HAP-1 (cell line): Measurements from ENCODE around the gene LBHD2.

ENCODE experiments used
- DNase-seq, 2 experiments: peaks; one replicate each; pipeline ENCODE4 v3.0.0-alpha.2; 2016 to 2020; ENCODE audit warnings: low spot score in 2 of 2
- H3K27me3 ChIP-seq: fragments of 250-450 bp; sonication (Bioruptor Pico); 2 replicates; pipeline ENCODE4 v1.5.1; 2020; ENCODE audit warnings: low read depth, mild to moderate bottlenecking, moderate library complexity
- H3K36me3 ChIP-seq: fragments of 250-450 bp; sonication (Bioruptor Pico); replicated peaks from 2 replicates; pipeline ENCODE4 v1.5.1; 2020; ENCODE audit warnings: mild to moderate bottlenecking
- H3K4me1 ChIP-seq: fragments of 250-450 bp; sonication (Bioruptor Pico); 2 replicates; pipeline ENCODE4 v1.5.1; 2020; ENCODE audit warnings: mild to moderate bottlenecking
- H3K4me3 ChIP-seq: fragments of 250-450 bp; sonication (Bioruptor Pico); 2 replicates; pipeline ENCODE4 v1.5.1; 2020; ENCODE audit warnings: mild to moderate bottlenecking, moderate library complexity
- H3K9me3 ChIP-seq: fragments of 250-450 bp; sonication (Bioruptor Pico); 2 replicates; pipeline ENCODE4 v1.5.1; 2020; ENCODE audit warnings: mild to moderate bottlenecking, moderate library complexity
- in situ Hi-C: fragments of 300-500 bp; cut with MboI; formaldehyde crosslinking; loops from 3 replicates; pipeline ENCODE4 v1.14.3; 2020; ENCODE audit warnings: low sequenced_read_pairs, inconsistent platforms, mixed read lengths

Gene LBHD2

DNA sequence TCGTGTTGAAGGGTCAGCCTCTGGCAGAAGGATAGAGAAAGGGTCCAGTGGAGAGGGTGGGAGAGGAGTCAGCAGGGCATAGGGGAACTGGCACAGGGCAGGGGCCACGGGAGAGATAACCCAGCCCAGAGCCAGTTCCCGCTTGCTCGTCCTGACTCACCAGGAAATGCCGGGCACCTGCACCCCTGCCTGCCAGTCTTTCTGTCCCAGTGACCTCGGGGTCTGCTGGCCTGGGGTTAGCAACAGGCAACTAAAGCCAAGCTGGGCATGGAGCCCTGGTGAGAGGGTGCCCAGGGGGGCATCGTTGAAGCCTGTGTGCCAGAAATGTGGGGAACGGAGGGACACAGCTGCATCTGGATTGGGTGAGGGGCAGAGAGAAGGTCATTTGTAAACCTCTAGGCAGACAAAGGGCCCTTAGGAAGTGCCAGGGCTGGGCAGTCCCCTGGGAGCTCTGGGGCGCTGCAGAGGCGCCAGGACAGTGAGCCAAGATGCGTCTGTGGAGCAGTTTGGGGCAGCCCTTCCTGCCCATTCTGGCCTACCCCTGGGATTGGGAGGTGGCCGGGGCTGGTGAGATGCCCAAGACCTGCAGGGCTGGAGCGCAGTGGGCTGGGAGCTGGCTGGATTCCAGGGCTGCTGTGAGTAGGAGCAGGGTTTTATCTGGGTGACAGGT is 44.8 kb downstream of the LBHD2 start:
- peaks cover 5% of the 10 kb centered on the region for H3K36me3 ChIP-seq
- H3K27me3 ChIP-seq = no peaks in the 10 kb centered on the region
- H3K4me1 ChIP-seq = 0 out of 2 replicates have a peak, but pooled peaks cover 2% of the 10 kb centered on the region
- no peaks in the 10 kb centered on the region; the same call in 1 of the 2 replicates for H3K9me3 ChIP-seq
- in situ Hi-C loops = no loop called here
- no peak overlapping the region for H3K4me3 ChIP-seq
- DNase-seq = no peak

- Histone ChIP-seq H3K27me3 (no peaks in the 10 kb centered on the region), H3K9me3 (no peaks in the 10 kb centered on the region), H3K4me3 (no peak overlapping the region), H3K4me1 (0 out of 2 replicates have a peak, but pooled peaks cover under 1% of the 10 kb centered on the region), H3K36me3 (peaks cover 5% of the 10 kb centered on the region)
- no peak for DNase-seq
- in situ Hi-C loops = no loop called here
Measured at GRCh38 chr14:103129301-103130016, 45.4 kb downstream of the LBHD2 start.

DNA sequence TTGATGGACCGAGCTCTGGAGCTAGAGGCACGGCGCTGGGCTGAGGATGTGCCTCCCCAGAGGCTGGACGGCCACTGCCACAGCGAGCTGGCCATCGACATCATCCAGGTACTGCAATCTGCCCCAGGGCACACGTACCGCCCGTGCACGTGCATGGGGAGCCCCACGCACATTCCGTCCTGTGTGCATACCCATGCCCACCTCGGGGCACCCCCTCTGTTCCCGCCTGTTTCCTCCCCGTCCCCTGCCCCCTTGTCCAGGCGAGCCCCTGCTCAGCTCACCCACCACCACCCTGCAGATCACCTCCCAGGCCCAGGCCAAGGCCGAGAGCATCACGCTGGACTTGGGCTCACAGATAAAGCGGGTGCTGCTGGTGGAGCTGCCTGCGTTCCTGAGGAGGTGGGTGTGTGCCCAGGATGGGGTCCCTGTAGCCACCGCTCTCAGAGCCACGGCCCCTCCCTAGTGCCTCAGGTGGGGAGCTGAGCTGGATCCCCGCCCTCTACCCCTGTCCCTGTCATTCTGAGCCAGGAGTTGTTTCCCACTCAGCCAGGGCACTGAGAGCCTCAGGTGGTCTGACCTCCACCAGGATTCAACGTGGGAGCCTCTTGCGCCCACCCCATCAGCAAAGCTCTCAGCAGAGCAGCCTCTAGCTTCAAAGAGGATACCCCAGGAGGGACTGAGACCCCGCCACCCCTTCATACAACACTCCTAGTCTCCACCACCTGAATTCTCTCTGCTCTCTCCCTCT is 46.2 kb downstream of the LBHD2 start:
- in situ Hi-C loops = no loop called here
- Histone ChIP-seq H3K27me3 (no peaks in the 10 kb centered on the region), H3K36me3 (peaks cover 5% of the 10 kb centered on the region), H3K4me1 (no peaks in the 10 kb centered on the region), H3K4me3 (no peak overlapping the region), H3K9me3 (no peaks in the 10 kb centered on the region)
- DNase-seq = no peak

DNA sequence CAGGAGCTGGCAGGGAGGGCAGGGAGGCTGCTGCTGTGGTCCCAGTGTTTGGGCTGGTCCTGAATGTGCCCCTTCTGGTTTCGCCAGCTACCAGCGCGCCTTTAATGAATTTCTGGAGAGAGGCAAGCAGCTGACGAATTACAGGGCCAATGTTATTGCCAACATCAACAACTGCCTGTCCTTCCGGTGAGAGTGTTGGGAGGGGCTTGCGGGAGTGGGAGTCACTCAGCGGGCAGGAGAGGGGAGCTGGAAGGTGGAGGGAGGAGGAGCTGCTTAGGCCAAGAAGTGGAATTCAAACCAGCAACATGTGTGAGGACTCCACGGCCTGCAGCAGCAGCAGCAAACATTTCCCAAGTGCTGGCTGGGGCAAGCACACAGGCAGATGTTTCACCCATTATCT is 47.0 kb downstream of the LBHD2 start:
- Histone ChIP-seq H3K4me3 (no peak overlapping the region), H3K36me3 (peaks cover 5% of the 10 kb centered on the region), H3K27me3 (no peaks in the 10 kb centered on the region), H3K4me1 (no peaks in the 10 kb centered on the region), H3K9me3 (no peaks in the 10 kb centered on the region)
- in situ Hi-C loops = no loop called here
- DNase-seq = no peak

GRCh38 chr14:103131580-103131979 is 47.6 kb downstream of the LBHD2 start:
- in situ Hi-C loops = no loop called here
- no peak for DNase-seq
- Histone ChIP-seq H3K4me1 (no peaks in the 10 kb centered on the region), H3K36me3 (peaks cover 5% of the 10 kb centered on the region), H3K4me3 (no peak overlapping the region), H3K9me3 (no peaks in the 10 kb centered on the region), H3K27me3 (no peaks in the 10 kb centered on the region)

DNA sequence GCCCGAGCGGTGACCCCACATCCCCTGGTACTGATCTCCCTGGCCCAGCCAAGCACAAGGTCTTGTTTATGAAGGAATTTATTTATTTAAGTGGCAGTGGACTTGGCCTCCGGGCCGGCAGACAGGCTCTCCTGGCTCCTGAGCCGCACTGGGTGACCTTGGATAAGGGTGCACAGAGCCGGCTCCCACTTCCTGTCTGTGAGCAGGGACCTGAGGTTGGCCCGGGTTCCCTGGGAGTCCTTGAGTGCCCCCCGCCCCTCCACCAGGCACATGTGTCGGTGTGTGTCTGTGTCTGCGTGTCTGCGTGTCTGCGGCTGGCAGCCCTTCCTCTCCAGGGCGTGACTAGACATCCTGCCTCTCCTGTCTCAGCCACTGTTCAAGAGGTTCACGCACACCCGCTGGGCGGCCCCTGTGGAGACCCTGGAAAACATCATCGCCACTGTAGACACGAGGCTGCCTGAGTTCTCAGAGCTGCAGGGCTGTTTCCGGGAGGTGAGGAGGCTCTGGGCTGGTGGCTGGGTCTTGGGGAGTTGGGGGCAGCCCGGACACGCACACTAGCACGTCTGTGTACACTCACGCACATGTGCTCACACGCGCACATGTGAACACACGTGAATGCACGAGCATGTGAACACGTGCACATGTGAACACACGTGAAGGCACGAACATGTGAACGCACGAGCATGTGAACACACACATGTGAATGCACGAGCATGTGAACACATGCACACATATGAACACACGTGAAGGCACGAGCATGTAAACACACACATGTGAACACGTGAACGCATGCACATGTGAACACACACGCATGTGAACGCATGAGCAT is 48.6 kb downstream of the LBHD2 start:
- H3K4me1 ChIP-seq = no peaks in the 10 kb centered on the region
- H3K9me3 ChIP-seq = no peaks in the 10 kb centered on the region
- H3K36me3 ChIP-seq = peaks cover 5% of the 10 kb centered on the region
- no peak for DNase-seq
- no peak overlapping the region for H3K4me3 ChIP-seq
- H3K27me3 ChIP-seq = no peaks in the 10 kb centered on the region
- in situ Hi-C loops = no loop called here

- Histone ChIP-seq H3K4me1 (no peaks in the 10 kb centered on the region), H3K36me3 (peaks cover 5% of the 10 kb centered on the region), H3K4me3 (no peak overlapping the region), H3K9me3 (no peaks in the 10 kb centered on the region), H3K27me3 (no peaks in the 10 kb centered on the region)
- in situ Hi-C loops = no loop called here
- DNase-seq = no peak
Measured at GRCh38 chr14:103133210-103134140, 49.5 kb downstream of the LBHD2 start.

GRCh38 chr14:103134405-103134804 is 50.4 kb downstream of the LBHD2 start:
- H3K36me3 ChIP-seq = peaks cover 5% of the 10 kb centered on the region
- H3K4me1 ChIP-seq = no peaks in the 10 kb centered on the region
- H3K9me3 ChIP-seq = no peaks in the 10 kb centered on the region
- no peak overlapping the region for H3K4me3 ChIP-seq
- H3K27me3 ChIP-seq = no peaks in the 10 kb centered on the region
- in situ Hi-C loops = no loop called here
- no peak for DNase-seq

- in situ Hi-C loops = no loop called here
- no peak for DNase-seq
Measured at GRCh38 chr14:103134919-103135318, 50.9 kb downstream of the LBHD2 start.

GRCh38 chr14:103135333-103136260 is 51.6 kb downstream of the LBHD2 start:
- H3K9me3 ChIP-seq = no peaks in the 10 kb centered on the region
- DNase-seq = no peak
- peaks cover 5% of the 10 kb centered on the region for H3K36me3 ChIP-seq
- in situ Hi-C loops = no loop called here
- H3K4me3 ChIP-seq = no peak overlapping the region
- H3K27me3 ChIP-seq = no peaks in the 10 kb centered on the region
- H3K4me1 ChIP-seq = no peaks in the 10 kb centered on the region

More at GRCh38 chr14:103134919-103135318, 50.9 kb downstream of the LBHD2 start:
- no peaks in the 10 kb centered on the region for H3K27me3 ChIP-seq
- no peak overlapping the region for H3K4me3 ChIP-seq
- H3K4me1 ChIP-seq = no peaks in the 10 kb centered on the region
- peaks cover 5% of the 10 kb centered on the region for H3K36me3 ChIP-seq
- H3K9me3 ChIP-seq = no peaks in the 10 kb centered on the region

- DNase-seq = no peak
Measured at GRCh38 chr14:103136388-103137271, 52.6 kb downstream of the LBHD2 start.

More at GRCh38 chr14:103136388-103137271, 52.6 kb downstream of the LBHD2 start:
- in situ Hi-C loops = no loop called here
- H3K9me3 ChIP-seq = no peaks in the 10 kb centered on the region
- peaks cover 5% of the 10 kb centered on the region for H3K36me3 ChIP-seq
- H3K4me3 ChIP-seq = no peak overlapping the region
- H3K27me3 ChIP-seq = no peaks in the 10 kb centered on the region
- H3K4me1 ChIP-seq = no peaks in the 10 kb centered on the region
